Stimulated activated CD4-positive, alpha-beta T cell treated with anti-CD3 and anti-CD28 coated beads, Interleukin-1b, Interleukin-23, amount 100 ng/mL, for 4 hours (primary cell): ENCODE measurements around the gene SMR3A.

Experiments
- DNase-seq, 2 donors: peaks; one replicate each; pipeline ENCODE4 v3.0.0-alpha.2; 2020; ENCODE audit warnings: low read depth in 2 of 2

SMR3A gene

DNA sequence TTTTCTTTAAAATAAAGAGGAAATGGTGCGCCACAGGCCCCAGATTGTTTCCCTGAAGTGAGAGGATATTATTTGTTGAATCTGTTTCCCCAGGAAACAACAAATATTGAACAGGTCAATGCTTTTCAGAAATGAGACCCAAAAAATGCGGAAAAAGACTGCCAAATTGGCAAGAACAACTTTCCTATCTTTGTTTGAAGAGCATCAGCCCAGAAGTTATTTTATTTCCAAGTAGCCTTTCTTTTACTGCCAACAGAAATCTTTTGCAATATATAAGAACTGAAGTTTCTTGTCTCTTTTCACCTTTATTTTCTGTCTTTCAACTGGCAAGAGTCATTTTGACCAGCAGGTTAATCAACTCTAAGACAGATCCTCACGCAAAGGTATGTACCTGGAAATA lies at the start of gene SMR3A:
Gene SMR3A (plus strand): TSS at position 301 of the 400 bp plus-strand sequence. CDS start 1,356 bp downstream, outside the sequence.
- DNase-seq, result no peak

DNA sequence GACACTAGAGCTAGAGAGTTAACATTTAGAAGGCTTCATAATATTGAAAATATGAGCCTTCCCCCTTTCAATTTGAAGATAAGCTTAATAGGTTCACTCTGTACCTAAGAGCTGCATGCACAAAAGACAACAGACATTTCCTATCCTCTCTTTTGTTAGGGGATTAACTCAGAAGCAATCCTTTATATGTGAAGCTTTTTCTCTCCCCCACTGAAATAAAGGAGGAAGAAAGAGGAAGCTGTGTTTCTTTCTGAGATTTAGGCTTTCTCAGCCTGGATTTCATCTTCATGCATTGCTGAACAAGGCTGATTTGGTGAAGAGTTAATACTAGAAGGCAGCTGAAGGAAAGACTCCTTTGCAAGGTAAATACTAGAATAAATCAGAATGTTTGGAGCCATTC lies 46.8 kb upstream of the SMR3A start:
- no peak for DNase-seq

DNA sequence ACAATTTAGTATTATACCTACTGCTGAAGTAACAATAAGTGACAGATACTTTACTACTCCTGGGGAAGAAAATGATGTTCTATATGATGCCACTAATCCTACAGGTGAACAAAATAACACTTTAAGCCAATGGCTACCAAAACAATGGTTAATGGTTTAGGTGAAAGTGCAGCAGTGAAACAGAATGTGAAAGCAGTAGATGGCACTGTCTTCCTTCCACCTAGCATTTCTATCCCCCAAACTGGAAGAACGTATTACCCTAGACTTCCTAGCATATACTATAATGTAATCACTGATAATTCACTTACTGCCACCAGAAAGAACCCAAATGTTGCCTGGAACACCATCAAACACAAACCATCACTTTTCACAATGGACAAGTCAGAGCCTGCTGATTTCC lies 44.6 kb upstream of the SMR3A start:
- no peak for DNase-seq

DNA sequence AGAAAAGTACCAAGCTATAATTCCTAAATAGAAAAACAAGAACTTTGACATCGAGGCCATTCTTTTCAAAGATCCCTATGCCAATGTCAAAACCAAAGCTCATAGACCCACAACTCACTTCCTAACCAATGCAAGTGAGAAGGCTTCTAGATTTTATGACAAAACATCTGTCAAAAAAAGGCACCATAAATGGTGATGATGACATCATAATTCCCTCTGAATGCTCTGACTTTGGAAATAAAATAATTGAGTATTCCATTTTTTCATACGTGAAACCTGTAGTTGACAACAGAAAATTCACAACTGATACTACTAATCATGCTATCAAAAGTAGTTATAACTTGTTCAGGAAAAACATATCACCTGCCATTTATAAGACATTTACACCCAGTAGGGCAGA lies 34.5 kb upstream of the SMR3A start:
- no peak for DNase-seq

DNA sequence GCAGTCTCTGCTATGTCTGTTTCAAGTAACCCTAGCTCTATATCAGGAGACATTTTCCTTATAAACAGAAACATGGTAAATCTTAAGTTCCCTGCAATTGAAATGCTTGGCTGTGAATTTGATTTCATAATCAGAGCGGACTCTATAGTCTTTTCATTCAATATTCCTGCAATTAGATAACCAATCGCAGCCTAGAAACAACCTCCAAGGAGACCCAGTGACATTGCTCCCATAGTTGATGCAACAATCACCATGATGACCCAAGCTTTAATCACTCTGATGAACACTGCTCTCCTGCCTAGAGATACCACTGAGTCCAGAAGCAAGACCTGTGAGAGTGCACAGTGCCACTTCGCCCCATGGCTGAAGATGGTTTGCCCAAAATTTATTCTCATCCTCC lies 25.9 kb upstream of the SMR3A start, which contains the start of gene CABS1:
Gene CABS1 (plus strand): TSS at position 301 of the 400 bp plus-strand sequence. CDS start 59 bp downstream, at position 360.
- DNase-seq, result no peak

DNA sequence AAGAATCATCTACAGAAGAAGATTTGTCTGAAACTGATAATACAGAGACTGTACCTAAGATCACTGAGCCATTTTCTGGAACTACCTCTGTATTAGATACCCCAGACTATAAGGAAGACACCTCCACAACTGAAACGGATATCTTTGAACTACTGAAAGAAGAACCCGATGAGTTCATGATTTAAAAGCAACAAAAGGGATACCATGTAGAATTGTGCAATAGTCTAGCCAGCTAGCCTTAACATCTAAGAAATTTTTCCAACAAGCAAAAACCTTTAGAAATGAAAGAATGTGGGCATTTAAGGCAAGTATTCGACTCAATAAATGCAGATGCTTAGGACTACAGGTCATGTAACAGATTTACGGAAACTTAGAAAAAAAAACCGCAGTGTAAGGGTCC lies 24.5 kb upstream of the SMR3A start:
- DNase-seq, result no peak

DNA sequence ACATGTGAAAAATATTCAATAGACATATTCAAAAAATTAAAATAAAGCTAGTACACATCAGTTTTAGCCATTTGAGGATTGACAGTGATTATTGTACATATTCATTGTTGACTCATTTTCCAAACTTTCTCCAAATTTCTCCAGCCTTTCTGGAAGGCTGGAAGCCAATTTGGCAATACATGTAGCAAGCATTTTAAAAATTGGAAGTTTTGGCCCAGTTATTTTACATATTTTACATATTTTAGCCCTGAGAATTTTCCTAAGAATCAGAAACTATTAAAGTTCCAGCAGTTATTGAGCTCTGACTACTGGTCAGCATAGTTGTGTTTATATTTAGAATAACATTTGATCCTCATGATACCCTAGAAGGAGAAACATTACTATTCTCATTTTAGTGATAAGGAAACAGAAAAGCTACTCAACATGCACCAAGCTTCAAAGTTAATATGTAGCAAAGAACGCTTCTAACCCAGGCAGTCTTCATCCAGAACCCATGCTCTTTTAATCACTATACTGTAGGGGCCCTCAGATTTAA lies 22.6 kb upstream of the SMR3A start:
- no peak for DNase-seq

DNA sequence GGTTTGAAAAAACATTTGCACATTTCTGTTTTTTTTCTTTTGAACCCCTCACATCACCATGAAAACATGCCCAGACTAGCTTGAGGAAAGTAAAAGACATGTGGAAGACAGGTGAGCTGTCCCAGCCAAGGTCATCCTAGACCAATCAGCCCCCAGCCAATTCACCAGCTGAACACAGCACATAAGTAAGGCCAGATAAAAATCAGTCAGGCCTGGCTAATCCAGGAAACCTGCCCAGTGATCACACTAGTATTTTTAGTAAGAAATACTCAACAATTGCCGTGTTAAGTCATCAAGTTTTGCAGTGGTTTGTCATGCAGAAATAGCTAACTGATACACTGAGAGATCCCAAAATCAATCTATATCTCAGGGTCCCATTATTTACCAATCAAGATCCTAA lies 4.4 kb upstream of the SMR3A start:
- DNase-seq, result no peak

DNA sequence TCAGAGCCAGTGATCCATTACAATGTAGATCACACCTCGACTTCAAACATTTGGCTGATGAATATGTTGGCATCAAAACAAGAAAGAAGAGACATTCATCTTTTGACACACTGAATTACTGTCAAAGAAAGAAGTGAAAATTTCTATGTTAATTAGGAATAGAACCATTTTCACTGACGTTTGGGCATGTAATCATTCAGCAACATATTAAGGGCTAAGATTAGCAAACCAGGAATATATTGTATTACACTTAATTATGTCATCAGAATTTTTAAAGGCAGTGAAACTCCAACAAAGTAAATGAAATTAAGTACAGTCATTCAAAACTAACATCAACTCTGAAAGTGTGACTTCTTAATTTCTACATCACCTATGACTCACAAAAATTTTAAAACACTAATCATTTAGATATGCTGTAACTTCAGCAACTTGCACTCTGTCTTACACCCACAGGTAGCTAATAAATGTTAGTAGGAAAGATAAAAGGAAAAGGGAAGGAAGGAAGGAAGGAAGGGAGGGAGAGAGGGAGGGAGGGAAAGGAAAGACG lies 1.4 kb upstream of the SMR3A start:
- no peak for DNase-seq

DNA sequence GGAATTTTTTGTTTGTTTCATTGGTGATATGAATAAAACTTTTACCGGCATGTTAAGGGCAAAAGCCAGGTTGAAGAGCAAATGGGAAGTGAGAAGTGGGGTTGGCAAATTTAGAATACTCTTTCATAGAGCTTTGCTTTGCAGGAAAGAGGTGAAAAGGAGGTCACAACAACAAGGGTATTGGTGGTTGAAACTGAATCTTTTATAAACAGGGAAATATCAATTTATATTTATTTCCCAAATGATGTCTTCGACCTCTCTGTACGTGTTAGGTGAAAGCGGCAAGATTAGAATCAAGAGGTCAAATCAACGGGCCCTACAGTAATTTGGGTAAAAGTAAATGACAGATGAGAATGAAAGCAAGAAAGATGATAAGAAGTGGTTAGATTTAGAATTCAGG lies 3.4 kb downstream of the SMR3A start:
- DNase-seq, result no peak

DNA sequence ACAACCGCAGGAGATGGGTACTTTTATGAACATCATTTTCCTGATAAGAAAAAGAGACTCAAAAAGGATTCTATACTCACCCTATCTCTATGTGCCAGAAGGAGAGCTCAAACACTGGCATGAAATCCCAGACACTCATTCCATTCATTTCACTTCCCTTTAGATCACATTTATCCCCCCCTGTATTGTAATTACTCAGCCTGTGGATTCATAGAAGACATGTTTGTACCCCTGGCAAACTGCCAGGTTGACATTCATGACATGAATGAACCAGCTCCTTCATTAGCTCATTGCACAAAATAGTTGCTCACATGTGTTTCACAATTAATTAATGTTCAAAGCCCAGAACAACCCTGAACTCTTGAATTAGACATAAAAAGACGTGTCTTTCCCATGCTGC lies 4.9 kb downstream of the SMR3A start:
- DNase-seq, result no peak

DNA sequence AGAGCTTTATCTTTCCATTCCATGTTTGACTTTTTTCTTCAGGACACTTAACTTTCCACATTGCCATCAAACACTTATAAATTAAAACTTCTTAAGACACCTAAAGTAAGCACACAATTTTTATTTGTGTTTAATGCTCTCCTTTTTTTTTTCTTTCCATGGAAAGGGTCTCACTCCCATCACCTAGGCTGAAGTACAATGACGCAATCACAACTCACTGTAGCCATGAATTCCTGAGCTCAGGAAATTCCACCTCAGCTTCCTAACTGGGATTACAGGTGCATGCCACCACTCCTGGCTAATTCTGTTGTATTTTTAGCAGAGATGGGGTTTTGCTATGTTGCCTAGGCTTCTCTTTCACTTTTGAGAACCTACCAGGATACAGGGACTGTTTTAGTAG lies 7.3 kb downstream of the SMR3A start:
- no peak for DNase-seq

DNA sequence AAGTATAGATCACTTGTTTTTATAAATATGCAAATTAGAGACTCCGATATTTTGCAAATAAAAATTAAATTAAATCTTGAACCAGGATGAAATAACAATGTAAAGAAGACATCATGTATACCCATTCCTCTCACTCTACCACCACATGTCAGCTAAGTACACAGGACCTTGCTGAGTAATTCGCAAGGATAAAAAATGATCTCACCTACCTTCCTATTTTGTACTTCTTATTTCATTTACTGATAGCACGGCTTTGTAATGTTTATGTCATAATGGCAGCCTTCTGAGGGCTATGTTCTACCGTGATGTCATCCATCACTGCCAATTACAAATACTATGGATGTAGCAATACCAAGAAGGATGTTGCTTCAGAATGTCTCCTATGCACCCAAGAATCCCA lies 11.4 kb downstream of the SMR3A start:
- no peak for DNase-seq

DNA sequence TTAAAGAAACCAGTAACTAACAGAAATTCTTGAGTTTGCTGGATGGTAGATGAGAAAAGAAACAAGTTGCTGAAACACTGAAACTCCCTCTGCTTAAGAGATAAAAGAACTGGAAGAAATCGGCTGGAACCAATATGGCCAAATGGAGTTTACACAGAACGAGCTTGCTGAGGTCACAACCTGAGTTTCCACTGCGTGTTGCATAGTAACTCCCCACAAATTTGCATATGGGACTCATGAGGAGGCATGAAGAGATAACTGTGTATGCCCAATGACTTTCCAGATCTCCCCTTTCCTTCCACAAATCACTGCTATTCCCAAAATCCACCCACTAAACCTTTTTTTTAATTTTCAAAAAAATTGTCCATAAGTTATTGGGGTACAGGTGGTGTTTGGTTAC lies 12.2 kb downstream of the SMR3A start:
- no peak for DNase-seq

DNA sequence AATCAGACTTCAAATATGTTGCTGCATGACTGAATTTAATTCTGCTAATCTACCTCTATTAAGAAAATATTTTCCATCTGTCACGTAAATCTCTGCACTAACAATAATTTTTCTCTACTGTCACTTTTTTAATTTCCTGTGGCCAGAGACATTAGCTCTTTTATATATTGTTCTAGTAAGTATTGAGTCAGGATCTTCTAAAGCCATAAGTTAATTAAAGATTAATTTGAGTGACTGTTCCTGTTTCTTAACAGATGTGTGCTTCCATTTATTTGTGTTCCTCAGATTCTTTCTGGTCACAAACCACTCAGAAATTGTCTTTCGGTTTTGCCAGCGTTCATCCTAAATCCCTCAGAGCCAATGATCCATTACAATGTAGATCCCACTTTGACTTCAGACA lies 20.0 kb downstream of the SMR3A start:
- DNase-seq, result no peak

DNA sequence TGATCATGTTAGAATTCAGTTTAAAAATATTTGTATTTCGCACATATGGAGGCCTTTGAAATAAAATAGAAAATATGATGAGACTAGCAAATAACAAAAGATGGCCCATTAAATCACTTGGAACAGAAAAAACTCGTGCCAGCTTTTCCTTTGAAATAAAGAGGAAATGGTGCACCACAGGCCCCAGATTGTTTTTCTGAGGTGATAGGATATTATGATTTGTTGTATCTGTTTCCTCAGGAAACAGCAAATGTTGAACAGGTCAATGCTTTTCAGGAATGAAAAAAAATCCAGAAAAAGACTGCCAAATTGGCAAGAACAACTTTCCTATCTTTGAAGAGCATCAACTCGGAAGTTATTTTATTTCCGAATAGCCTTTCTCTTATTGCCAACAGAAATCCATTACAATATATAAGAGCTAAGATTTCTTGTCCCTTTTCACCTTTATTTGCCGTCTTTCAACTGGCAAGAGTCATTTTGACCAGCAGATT lies 22.2 kb downstream of the SMR3A start, which contains the start of gene SMR3B:
Gene SMR3B (plus strand): TSS at position 441 of the 491 bp plus-strand sequence. CDS start 1,380 bp downstream, outside the sequence.
- DNase-seq, result no peak

DNA sequence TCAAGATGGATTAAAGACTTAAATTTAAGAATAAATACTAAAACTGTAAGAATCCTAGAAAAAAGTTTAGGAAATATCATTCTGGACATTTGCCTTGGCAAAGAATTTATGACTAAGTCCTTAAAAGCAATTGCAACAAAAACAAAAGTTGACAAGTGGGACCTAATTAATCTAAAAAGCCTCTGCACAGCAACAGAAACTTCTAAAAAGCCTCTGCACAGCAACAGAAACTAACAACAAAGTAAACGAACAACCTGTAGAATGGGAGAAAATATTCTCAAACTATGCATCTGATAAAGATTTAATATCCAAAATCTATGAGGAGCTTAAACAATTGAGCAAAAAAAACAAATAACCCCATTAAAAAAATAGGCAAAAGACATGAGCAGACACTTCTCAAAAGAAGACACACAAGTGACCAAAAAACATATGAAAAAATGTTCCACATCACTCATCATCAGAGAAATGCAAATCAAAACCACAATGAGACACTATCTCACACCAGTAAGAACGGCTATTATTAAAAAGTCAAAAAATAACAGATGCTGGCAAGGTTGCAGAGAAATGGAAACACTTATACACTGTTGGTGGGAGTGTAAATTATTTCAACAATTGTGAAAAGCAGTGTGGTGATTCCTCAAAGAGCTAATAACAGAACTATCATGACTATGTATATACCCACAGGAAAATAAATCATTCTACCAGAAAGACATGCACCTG lies 31.7 kb downstream of the SMR3A start:
- DNase-seq, result no peak

DNA sequence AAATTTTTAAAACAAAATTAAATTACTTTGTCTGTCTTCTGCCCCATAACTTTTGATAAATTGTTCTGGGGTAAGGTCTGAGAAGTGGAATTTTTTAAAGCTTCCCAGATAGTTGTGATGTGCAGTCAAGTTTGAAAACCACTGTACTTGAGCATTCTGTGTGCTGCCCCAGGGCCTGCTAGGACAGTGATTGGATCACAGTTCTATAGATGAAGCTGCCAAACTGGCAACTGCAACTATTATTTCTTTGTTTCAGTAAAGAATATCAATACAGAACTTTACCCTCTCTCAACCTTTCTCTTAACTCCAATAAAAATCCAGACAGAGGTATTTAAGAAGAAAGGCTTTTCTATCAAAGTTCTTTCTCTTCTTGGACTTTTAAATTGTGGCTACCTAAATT lies 37.0 kb downstream of the SMR3A start, which contains the start of gene OPRPN:
Gene OPRPN (plus strand): TSS at position 361 of the 400 bp plus-strand sequence. CDS start 1,346 bp downstream, outside the sequence.
- no peak for DNase-seq

DNA sequence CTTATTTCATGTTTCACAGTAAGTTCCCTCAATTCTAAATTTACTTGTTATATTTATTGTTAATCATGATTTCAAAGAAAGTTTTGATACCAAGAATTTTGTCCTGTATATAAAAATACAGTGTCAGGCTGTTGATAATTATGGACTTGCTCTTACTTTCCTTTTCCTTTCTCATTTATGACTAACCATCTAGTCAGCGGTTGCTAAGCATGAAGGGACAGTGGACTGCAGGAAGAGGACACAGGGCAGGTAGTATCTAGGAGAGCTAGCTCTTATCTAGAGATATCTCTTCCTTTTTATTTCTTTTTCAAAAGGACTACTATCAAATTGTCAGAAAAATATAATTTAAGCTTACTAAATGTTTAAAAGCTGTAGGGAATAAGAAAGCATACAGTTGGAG lies 38.8 kb downstream of the SMR3A start:
- no peak for DNase-seq

DNA sequence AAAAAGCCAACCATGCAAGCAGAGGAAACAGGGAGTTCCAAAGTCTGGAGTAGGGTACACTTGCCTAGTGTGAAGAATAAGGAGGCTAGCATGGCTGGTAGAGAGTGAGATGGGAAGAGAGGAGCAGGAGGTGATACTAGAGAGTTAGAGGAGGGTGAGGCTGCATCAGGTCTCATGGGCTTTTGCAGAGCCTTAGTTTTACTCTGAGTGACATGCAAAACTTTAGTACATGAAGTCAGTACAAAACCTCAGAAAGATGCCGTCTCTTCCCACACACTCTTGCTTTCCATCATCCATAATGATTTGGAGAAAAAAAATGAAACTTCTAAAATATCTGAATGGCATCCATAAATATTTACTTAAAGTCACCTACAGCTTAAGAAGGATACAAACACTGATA lies 42.2 kb downstream of the SMR3A start:
- DNase-seq, result no peak

DNA sequence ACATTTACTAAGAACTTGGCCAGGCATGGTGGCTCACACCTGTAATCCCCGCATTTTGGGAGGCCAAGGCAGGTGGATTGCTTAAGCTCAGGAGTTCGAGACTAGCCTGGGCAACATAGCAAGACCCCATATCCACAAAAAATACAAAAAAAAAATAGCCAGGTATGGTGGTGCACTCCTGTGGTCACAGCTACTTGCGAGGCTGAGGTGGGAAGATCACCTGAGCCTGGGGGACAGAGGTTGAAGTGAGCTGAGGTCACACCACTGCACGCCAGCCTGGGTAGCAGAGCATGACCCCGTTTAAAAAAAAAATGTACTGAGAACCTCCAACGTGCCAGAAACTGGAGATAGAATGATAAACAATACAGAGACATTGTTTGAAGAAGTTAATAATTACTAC lies 45.2 kb downstream of the SMR3A start:
- no peak for DNase-seq
